ENCODE measurements around the gene C20orf96. TPM values are rescaled to one million over a fixed set of nuclear protein-coding genes. Genes with fewer than 3 reads are reported as not detected.
A peak's percentile ranks its signal among the peaks of the same experiment; 100 is the strongest.

The C20orf96 gene
- total RNA-seq, 3 donors from 2014 or later (not counting 1 experiment from before 2014, with no cell fraction given), result 3.8 to 4.3 (median 4.1) TPM

DNA sequence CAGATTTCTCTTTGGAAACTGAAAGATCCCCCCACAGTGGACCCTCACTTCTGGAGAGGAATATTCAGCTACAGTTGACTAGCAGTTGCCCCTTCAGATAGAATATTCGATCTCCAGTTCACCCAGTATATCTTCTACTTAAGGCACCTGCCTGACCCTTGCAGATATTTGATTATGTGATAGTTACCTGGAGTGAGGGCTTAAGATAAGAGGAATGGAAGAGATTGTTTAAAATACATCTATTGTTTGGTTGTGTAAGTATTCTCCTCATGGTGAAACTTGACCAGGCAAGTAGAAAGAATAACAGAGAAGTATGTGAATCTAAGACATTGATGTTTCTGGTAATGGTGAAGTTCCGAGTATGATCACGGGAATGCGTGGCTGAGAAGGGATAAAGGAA, 5.3 kb upstream of the C20orf96 start:
- Mint-ChIP-seq H3K4me3 (peak overlapping the region; percentile 99), H3K27ac (peak overlapping the region; percentile 51 to 94), H3K27me3 (ENCODE audit: low read depth in 2 of 2) (no peaks in the 10 kb centered on the region), H3K9me3 (no peaks in the 10 kb centered on the region), H3K36me3 (no peaks in the 10 kb centered on the region), H3K4me1 (peaks cover 39 to 43% of the 10 kb centered on the region in 2 donors)
- TF ChIP-seq, protein P1, sequence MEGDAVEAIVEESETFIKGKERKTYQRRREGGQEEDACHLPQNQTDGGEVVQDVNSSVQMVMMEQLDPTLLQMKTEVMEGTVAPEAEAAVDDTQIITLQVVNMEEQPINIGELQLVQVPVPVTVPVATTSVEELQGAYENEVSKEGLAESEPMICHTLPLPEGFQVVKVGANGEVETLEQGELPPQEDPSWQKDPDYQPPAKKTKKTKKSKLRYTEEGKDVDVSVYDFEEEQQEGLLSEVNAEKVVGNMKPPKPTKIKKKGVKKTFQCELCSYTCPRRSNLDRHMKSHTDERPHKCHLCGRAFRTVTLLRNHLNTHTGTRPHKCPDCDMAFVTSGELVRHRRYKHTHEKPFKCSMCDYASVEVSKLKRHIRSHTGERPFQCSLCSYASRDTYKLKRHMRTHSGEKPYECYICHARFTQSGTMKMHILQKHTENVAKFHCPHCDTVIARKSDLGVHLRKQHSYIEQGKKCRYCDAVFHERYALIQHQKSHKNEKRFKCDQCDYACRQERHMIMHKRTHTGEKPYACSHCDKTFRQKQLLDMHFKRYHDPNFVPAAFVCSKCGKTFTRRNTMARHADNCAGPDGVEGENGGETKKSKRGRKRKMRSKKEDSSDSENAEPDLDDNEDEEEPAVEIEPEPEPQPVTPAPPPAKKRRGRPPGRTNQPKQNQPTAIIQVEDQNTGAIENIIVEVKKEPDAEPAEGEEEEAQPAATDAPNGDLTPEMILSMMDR (IDR thresholded peaks at IDR 0.05), result no peak
- peaks cover 36% of the 10 kb centered on the region for H3K4me1 ChIP-seq (ENCODE audit: control insufficient read depth, insufficient read depth, low read length)
- intact Hi-C loops (cut with micrococcal nuclease), result no loop called here
- H3K9me3 ChIP-seq (ENCODE audit: control insufficient read depth, insufficient read depth, low read length), result no peaks in the 10 kb centered on the region
- no peak overlapping the region for H3K27ac ChIP-seq (ENCODE audit: low read length)
- no peaks in the 10 kb centered on the region for H3K27me3 ChIP-seq (ENCODE audit: control insufficient read depth, insufficient read depth, low read length)
- no peak for DNase-seq
- no peaks in the 10 kb centered on the region for H3K36me3 ChIP-seq (ENCODE audit: control insufficient read depth, insufficient read depth, low read length)
- WGBS (ENCODE audit: insufficient coverage), result 100% methylated on average over 3 of the region's 4 CpGs
- no peak overlapping the region for H3K4me3 ChIP-seq (ENCODE audit: low read length)
- no peak for ATAC-seq

DNA sequence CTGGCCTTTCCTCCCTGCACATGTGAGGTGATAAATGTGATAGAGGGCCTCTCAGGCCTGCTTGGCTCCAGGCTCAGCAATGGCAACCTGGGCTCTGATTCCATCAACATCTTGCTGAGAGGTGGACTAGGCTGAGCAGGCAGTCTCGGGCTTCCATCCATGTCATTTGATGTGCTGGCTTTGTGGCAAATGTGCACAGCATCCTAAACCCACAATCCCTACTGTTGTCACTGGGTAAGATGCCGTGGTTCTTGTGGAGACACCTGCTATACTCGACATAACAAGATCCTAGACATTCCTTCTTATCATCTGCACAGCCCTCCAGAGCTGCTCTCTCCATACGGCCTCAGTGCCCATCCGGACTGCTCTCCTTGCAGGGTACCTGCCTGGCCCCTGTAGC, 4.1 kb upstream of the C20orf96 start:
- H3K27me3 Mint-ChIP-seq (ENCODE audit: low read depth in 2 of 2), result no peaks in the 10 kb centered on the region
- H3K4me1 Mint-ChIP-seq, result peaks cover 36 to 39% of the 10 kb centered on the region in 2 donors
- no peaks in the 10 kb centered on the region for H3K9me3 Mint-ChIP-seq
- Histone ChIP-seq H3K36me3 (ENCODE audit: control insufficient read depth, insufficient read depth, low read length) (no peaks in the 10 kb centered on the region), H3K27ac (ENCODE audit: low read length) (no peak overlapping the region), H3K27me3 (ENCODE audit: control insufficient read depth, insufficient read depth, low read length) (no peaks in the 10 kb centered on the region), H3K4me1 (ENCODE audit: control insufficient read depth, insufficient read depth, low read length) (peaks cover 35% of the 10 kb centered on the region), H3K4me3 (ENCODE audit: low read length) (no peak overlapping the region), H3K9me3 (ENCODE audit: control insufficient read depth, insufficient read depth, low read length) (no peaks in the 10 kb centered on the region)
- intact Hi-C loops (cut with micrococcal nuclease), result no loop called here
- DNase-seq, result no peak
- no peak for ATAC-seq
- TF ChIP-seq, protein P1 (IDR thresholded peaks at IDR 0.05), result no peak
- no peaks in the 10 kb centered on the region for H3K36me3 Mint-ChIP-seq
- 90% methylated on average over 5 of the region's 5 CpGs for WGBS (ENCODE audit: insufficient coverage)
- H3K4me3 Mint-ChIP-seq, result peak overlapping the region; percentile 49
- no peak overlapping the region for H3K27ac Mint-ChIP-seq

DNA sequence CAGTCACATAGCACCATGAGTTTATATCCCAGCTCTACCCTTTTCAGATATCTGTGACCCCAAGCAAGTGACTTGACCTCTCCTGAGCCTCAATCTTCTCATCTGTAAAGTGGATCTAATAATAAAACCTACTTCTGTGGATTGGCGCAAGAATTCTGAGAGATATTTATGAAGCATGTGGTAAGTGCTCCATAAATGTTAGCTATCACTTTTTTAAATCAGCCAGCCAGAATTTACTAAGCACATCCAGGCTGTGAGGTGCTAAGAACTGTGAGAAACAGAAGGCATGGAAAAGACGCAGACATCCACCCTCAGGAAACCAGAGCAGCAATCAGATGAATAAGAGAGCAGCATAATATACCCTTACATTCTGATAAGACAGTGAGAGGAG, 862 bp downstream of the C20orf96 start:
- DNase-seq (no peak), ATAC-seq (no peak)
- WGBS (ENCODE audit: insufficient coverage), result no CpG with 5 or more reads among the region's 2 CpGs
- Histone ChIP-seq H3K27ac (ENCODE audit: low read length) (peak overlapping the region; percentile 10), H3K27me3 (ENCODE audit: control insufficient read depth, insufficient read depth, low read length) (no peaks in the 10 kb centered on the region), H3K36me3 (ENCODE audit: control insufficient read depth, insufficient read depth, low read length) (no peaks in the 10 kb centered on the region), H3K4me3 (ENCODE audit: low read length) (peak overlapping the region; percentile 48), H3K9me3 (ENCODE audit: control insufficient read depth, insufficient read depth, low read length) (no peaks in the 10 kb centered on the region), H3K4me1 (ENCODE audit: control insufficient read depth, insufficient read depth, low read length) (peaks cover 17% of the 10 kb centered on the region)
- TF ChIP-seq, protein P1 (IDR thresholded peaks at IDR 0.05), result no peak
- no peak overlapping the region for H3K27ac Mint-ChIP-seq
- intact Hi-C loops (cut with micrococcal nuclease), result no loop called here
- H3K4me1 Mint-ChIP-seq, result peaks cover 7 to 11% of the 10 kb centered on the region in 2 donors
- H3K4me3 Mint-ChIP-seq, result no peak overlapping the region
- no peaks in the 10 kb centered on the region for H3K27me3 Mint-ChIP-seq (ENCODE audit: low read depth in 2 of 2)
- no peaks in the 10 kb centered on the region for H3K9me3 Mint-ChIP-seq
- H3K36me3 Mint-ChIP-seq, result no peaks in the 10 kb centered on the region

DNA sequence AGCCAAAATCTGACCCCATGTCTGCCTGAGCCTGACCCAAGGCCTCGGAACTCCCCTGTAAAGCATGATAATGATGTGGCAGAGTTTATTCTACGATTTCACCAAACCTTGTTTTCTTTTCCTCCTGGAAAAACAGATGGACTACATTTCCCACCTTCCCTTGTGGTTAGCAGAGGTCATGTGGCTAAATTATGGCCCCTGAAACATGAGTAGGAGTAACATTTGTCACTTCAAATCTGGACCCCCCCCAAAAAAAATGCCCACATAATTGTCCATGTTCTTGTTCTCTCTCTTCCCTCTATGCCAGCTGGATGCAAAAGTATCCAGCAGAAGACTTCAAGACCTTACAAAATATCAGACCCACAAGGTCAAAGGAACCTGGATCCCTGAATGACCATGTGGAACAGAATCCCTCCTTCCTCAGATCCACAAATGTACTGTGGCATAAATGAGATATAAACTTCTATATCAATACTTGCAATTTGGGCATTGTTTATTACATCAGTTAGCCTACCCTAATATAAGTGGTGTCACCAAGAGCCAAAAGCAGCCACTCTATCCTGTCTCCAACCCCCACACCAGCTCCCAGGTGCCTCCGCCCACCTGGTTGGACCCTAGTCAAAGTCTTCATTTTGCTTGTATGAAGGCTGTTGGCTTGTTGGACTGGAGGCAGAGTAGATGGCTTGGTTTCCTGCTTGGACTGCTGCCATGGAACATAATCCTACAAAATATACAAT, 1.4 kb downstream of the C20orf96 start:
- Histone ChIP-seq H3K27ac (ENCODE audit: low read length) (no peak overlapping the region), H3K4me3 (ENCODE audit: low read length) (no peak overlapping the region), H3K36me3 (ENCODE audit: control insufficient read depth, insufficient read depth, low read length) (no peaks in the 10 kb centered on the region), H3K27me3 (ENCODE audit: control insufficient read depth, insufficient read depth, low read length) (no peaks in the 10 kb centered on the region), H3K9me3 (ENCODE audit: control insufficient read depth, insufficient read depth, low read length) (no peaks in the 10 kb centered on the region), H3K4me1 (ENCODE audit: control insufficient read depth, insufficient read depth, low read length) (peaks cover 17% of the 10 kb centered on the region)
- intact Hi-C loops (cut with micrococcal nuclease), result no loop called here
- Mint-ChIP-seq H3K4me3 (no peak overlapping the region), H3K36me3 (no peaks in the 10 kb centered on the region), H3K9me3 (no peaks in the 10 kb centered on the region), H3K4me1 (peaks cover 7 to 11% of the 10 kb centered on the region in 2 donors), H3K27ac (no peak overlapping the region), H3K27me3 (ENCODE audit: low read depth in 2 of 2) (no peaks in the 10 kb centered on the region)
- TF ChIP-seq, protein P1 (IDR thresholded peaks at IDR 0.05), result no peak
- ATAC-seq, result no peak
- WGBS (ENCODE audit: insufficient coverage), result 100% methylated on average over 2 of the region's 3 CpGs
- no peak for DNase-seq

Measured in natural killer cell (primary cell).